ENCODE results near the gene PLA2R1. TPM values are rescaled to one million over a fixed set of nuclear protein-coding genes. Genes with fewer than 3 reads are reported as not detected.

PLA2R1 gene
- total RNA-seq, 1 donor from 2014 or later: 19.0 TPM

DNA sequence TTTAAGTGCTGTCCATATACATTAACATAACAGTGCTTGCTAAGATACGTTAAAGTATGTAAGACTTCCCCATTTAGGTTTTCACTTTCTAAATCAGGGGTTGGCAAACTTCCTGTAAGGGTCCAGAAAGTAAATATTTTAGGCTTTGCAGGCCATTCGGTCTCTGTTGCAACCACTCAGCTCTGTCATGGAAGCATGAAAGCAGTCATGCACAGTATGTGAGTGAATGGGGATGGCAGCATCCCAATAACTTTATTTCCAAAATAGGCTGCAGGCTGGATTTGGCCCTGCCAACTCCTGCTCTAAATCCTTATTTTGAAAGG lies 128.7 kb downstream of the PLA2R1 start:
- DNase-seq (ENCODE audit: low spot score): no peak

DNA sequence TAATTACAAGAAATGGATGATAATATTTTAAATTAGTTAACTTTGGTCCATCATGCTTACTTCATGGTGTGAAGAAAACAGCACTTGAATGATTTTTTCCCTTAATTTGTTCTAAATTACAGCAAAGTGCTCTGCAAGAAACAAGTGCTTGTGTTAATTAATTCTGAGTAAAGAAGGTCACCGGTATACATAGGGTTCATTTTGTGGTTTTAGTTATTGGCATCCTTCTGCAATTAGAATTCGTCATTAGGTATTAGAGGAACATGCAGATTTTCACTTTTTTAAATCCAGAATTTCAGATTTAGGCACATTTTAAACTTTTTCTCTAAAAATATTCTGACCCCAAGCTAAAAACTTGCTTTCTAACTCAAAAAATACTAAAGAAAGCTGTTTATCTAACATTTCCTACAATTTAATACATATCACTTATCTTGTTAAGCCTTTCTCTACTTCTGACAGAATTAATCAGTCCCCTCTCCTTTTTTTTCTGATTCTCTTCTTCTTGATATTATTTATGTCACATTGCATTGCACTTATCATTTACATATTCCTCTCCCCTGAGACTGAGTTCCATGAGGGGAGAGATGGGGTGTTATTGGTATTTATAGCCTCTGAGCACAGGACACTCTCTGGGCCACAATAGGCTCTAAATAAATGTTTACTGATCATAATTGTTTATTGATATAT lies 129.2 kb downstream of the PLA2R1 start:
- DNase-seq (ENCODE audit: low spot score): no peak

GRCh38 chr2:159926695-159927094 lies 135.7 kb downstream of the PLA2R1 start:
- no peak for DNase-seq (ENCODE audit: low spot score)

DNA sequence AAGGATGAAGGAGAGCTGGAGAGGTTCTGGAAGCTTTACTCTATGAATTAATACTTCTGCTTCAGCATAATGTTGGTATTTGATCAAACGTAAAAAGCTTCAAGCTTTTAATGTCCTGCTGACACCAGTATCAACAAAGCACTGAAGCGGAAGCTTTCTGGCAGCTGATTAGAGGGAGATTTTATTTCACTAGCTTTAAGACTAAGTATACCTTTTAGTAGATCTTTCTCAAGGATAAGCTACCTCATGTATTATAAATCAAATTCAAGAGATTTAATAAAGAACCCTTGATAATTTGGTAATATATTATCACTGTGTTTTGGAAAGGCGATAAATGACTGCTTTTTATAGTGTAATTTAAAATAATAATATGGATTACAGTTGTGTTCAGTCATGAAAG lies 136.4 kb downstream of the PLA2R1 start:
- no peak for DNase-seq (ENCODE audit: low spot score)

GRCh38 chr2:159922563-159922962 lies 139.9 kb downstream of the PLA2R1 start:
- DNase-seq (ENCODE audit: low spot score): no peak

DNA sequence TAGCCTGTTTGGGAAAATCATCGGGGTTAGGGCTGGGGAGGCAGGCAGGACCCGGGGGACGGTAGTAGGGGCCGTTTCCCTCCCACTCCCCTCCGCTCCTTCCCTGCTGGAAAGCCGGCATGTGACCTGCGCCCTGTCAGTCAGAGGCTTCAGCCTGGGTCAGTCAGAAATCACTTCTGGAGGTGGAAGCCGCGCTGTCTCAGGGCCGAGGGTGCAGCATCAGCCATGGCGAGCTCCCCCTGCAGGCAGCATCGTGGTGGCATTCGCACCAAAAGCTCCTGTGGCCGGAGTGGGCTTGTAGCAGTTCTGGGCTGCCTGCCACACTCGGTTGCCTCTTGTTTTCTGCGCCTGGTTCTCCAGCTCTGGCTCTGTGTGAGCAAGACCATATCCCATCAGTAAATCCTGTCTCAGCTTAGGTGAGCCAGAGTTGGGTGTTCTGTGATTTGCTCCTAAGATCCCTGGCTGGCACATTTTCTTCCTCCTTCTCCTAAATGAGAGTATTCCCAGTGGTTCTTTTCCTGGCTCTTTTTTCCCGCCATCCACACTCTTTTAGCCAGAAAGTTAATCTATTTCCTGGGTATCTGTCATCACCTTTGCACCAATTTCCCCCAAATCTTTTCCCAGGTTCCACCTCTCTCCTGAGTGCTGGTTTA lies 140.5 kb downstream of the PLA2R1 start:
- DNase-seq (ENCODE audit: low spot score): peak; percentile 78

DNA sequence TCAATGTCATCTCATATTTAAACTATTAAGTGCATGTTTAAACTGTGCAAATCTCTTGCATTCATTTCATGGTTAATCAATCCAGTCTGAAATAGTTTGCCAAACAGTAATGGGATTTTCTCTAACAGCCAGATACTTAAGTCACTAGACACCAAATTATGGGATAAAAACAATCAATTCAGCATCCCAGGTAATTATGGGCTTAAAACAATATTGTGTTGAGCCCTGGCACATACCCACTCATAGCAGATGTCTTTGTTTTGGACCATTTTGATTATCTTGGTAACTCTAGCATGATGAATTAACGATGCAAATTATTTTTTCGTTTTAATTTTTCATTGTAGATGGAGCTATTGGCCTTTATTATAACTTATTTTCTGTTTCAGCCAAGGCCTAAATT lies 145.9 kb downstream of the PLA2R1 start:
- DNase-seq (ENCODE audit: low spot score): no peak

DNA sequence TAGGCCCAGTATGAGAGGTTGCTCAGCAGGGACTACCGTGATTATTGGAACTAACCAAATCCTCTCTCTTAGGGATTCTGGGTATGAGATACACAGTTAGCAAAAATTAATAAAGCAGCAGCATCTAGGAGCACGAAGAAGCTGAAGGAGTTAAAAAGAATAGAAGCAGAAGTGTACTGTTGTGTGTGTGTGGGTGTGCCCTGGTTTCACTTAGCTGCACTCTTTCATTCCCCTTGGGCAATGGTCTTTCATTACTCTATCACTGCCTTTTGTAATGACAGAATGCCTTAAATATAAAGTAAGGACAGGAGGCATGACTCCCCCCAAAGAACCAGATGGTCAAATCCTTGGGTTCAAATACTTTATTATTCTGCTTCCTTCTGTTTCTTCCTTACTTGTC lies 148.5 kb downstream of the PLA2R1 start:
- DNase-seq (ENCODE audit: low spot score): no peak

GRCh38 chr2:159912580-159912979 lies 149.8 kb downstream of the PLA2R1 start:
- no peak for DNase-seq (ENCODE audit: low spot score)

DNA sequence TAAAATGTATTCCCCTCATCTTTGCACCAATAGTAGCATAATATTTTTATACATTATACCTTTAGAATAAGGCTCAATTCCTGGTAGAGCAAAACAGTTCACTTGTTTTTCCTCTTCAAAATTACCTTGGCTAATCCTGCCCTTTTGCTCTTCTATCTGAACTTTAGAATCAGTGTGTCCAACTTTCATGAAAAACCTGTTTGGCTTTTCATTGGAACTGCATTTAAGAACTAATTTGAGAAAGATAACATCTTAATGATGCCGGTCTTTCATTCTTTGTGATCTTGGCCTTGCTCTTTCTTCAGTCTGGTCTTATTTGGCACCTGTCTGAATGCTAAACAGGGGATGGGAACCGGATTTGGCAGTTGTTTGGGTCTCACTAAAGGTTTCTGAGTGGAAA lies 151.5 kb downstream of the PLA2R1 start:
- DNase-seq (ENCODE audit: low spot score): no peak

- DNase-seq (ENCODE audit: low spot score): no peak
Observed at GRCh38 chr2:159908623-159909022, 153.8 kb downstream of the PLA2R1 start.

GRCh38 chr2:159907909-159908308 lies 154.5 kb downstream of the PLA2R1 start:
- no peak for DNase-seq (ENCODE audit: low spot score)

DNA sequence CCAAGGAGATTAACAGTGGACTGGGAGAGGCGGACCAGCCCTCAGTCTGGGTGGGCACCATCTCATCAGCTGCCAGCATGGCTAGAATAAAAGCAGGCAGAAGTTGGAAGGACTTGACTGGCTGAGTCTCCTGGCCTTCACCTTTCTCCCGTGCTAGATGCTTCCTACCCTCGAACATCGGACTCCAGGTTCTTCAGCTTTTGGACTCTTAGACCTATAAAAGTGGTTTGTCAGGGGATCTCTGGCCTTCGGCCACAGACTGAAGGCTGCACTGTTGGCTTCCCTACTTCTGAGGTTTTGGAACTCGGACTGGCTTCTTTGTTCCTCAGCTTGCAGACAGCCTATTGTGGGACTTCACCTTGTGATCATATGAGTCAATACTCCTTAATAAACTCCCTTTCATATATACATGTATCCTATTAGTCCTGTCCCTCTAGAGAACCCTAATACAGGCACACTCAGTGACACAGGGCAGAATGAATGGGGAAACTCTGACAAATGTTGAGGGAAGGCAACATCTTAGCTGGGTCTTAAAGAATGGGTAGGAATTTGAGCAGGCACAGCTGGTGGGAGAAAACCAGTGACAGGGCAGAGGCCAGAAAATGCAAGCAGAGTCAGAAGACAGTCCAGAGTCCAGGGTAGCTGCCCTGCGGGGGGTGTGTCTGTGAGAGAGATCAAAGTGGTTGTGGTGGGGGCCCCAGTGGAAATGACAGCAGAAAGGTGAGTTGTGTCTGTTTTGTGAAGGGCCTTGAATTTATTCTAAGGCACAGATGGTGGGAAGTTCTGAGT lies 156.3 kb downstream of the PLA2R1 start:
- no peak for DNase-seq (ENCODE audit: low spot score)

- DNase-seq (ENCODE audit: low spot score): peak; percentile 73
Observed at GRCh38 chr2:159904959-159905305, 157.5 kb downstream of the PLA2R1 start.

DNA sequence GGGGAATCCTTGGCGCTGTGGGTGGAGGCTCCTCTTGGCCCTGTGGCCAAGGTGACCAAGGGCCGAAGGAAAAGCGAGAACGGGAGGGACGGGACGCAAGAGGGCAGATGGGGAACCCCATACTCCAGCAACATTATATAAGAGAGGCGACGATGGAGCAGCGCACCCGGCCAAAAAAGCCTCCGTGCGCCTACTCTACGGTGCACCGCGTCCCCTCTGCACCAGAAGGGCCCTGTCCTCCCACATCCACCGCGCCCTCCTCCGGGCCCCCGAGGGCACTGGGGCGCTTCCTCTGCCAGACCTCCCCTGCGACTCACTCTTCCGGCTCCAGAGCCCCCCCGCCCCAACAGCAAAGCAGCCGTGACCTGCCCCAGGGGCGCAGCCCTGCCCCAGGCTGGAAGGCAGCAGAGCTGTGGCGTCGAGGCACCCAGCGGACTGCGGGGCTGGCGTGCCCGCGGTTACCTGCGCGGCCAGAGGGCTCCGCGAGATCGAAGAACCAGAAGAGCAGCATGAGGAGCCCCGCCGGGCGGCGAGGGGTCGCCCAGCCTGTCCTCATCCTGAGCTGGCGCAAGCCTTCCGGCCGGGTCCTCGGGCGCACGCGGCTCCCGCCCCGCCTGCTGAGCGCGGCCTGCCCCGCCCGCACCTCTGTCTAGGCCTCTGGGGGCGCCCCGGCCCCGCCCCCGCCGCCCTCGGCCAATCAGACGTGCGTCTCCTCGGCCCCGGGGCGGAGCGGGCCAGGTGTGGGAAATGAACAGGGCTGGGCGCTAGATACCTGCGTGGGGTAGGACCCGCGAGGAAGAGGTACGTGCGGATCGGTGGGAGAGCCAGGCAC lies 158.1 kb downstream of the PLA2R1 start, which contains the start of gene LY75:
Gene LY75, minus strand, starts transcription at position 630 of the 832 bp plus-strand sequence.
- DNase-seq (ENCODE audit: low spot score): peak; percentile 81

DNA sequence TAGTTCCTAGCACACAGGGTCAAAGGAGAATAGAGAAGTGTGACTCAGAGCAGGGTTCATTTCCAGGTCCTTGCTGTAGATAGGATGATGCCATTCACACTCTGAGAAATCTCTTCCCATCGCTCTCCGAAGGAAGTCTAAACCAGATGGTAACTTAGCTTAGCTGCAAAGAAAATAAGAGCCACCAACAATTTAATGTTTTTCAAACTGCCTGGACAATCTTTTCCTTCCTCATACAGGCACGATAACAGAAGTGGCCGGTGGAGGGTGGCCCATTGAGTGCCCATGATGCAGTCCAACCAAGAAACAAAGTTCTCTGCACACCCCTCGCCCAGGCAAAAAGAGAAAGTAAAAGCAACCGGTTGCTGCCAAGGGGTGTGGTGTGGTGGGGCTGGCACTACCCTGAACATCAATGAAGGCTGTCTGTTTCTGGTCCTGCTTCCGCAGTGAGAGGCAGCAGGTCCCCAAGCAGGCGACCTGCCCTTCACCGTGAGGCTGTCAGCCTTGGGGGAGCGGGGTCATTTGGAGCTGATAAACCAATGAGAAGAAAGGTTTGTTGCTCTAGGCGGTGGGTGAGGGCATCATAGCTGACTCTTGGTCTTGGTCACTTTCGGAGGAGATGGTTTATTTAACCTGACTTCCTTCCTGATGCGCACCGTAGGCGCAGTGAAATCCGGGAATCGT lies 158.8 kb downstream of the PLA2R1 start:
- DNase-seq (ENCODE audit: low spot score): peak; percentile 48

DNA sequence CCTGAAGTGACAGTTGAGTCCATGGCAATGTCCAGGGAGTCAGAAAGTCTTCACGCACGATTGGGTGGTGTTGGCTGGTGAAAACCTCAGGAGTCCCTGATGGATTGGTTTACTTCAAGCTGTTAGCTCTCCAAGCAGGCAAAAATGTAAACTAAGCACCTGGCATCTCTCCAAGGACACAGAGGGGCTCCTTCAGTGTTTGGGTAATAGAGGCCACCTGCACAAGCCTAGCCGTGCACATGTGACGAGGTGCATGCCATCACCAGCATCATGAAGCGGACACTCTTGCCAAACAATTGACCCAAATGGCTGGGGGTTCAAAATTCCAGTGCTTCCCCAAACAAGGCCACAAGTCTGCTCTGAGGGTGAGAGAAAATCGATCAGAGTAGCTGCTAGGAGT lies 159.7 kb downstream of the PLA2R1 start:
- DNase-seq (ENCODE audit: low spot score): no peak

GRCh38 chr2:159900343-159900742 lies 162.1 kb downstream of the PLA2R1 start:
- DNase-seq (ENCODE audit: low spot score): no peak

DNA sequence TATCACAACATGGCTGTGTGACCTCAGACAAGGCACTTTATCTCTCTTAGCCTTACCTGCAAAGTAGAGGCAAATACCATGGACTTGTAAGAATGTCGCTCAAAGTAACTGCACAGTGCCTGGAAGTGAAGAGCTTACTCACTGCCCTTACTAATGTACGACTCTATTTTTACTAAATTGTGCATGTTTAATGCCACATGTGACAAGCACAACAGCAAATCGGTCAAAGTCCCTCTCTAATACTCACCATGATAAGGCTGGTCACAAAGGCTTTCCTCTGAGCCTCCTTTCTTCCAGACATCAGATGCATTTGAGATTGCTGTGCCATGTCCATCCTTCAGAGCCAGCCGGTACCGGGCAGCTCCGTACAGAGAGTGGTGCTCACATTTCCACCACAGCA lies 164.0 kb downstream of the PLA2R1 start:
- no peak for DNase-seq (ENCODE audit: low spot score)

DNA sequence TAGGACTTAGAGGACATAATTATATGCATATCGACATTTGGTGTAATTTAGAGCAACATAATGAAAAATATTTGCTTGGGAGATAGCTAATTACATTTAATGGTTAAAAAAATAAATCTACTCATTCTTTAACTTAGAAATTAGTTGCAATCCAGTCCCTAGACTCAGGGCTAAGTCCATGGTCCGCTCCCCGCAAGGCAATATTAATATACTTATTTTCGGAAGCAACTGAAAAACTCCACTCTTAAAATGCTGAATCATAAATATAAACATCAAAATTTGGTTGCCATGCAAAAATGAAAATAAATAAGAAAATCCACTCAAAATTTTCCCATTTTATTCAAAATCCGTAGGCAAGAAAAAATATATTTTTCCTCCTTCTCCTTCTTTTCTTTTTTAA lies 164.7 kb downstream of the PLA2R1 start:
- DNase-seq (ENCODE audit: low spot score): no peak

GRCh38 chr2:159897081-159897480 lies 165.3 kb downstream of the PLA2R1 start:
- no peak for DNase-seq (ENCODE audit: low spot score)

Data from ureter (tissue), 1 donor.